ENCODE results near the gene CORIN. TPM values are rescaled to one million over a fixed set of nuclear protein-coding genes. Genes with fewer than 3 reads are reported as not detected.

Gene CORIN
- total RNA-seq, 6 experiments from 2014 or later = 0.12 to 0.44 (median 0.16) TPM; not detected in 1

GRCh38 chr4:47642191-47642830 lies 195.6 kb downstream of the CORIN start:
- Histone ChIP-seq H3K4me1 (no peaks in the 10 kb centered on the region), H3K27me3 (no peaks in the 10 kb centered on the region), H3K9me3 (no peaks in the 10 kb centered on the region), H3K4me3 (no peak overlapping the region), H3K27ac (no peak overlapping the region), H3K36me3 (no peaks in the 10 kb centered on the region)
- no peak for ATAC-seq
- intact Hi-C loops (cut with DNase I) = no loop called here
- DNase-seq = no peak
- no peak for TF ChIP-seq POLR2A (IDR thresholded peaks at IDR 0.05)
- no peak for TF ChIP-seq CTCF (IDR thresholded peaks at IDR 0.05)
- WGBS (ENCODE audit: insufficient coverage, low coverage, low lambda C conversion rate, missing lambda C conversion rate) = 80% methylated on average over 6 of the region's 6 CpGs

GRCh38 chr4:47641755-47642154 lies 196.1 kb downstream of the CORIN start:
- H3K9me3 ChIP-seq = no peaks in the 10 kb centered on the region
- no peaks in the 10 kb centered on the region for H3K36me3 ChIP-seq
- DNase-seq (no peak), ATAC-seq (no peak)
- TF ChIP-seq CTCF (IDR thresholded peaks at IDR 0.05) (no peak), POLR2A (IDR thresholded peaks at IDR 0.05) (no peak)
- H3K27ac ChIP-seq = no peak overlapping the region
- H3K27me3 ChIP-seq = no peaks in the 10 kb centered on the region
- no peaks in the 10 kb centered on the region for H3K4me1 ChIP-seq
- WGBS (ENCODE audit: insufficient coverage, low coverage, low lambda C conversion rate, missing lambda C conversion rate) = 88% methylated on average over 1 of the region's 1 CpG
- H3K4me3 ChIP-seq = no peak overlapping the region
- intact Hi-C loops (cut with DNase I) = no loop called here

GRCh38 chr4:47640911-47641310 lies 197.0 kb downstream of the CORIN start:
- Histone ChIP-seq H3K36me3 (no peaks in the 10 kb centered on the region), H3K4me1 (no peaks in the 10 kb centered on the region), H3K4me3 (no peak overlapping the region), H3K27me3 (no peaks in the 10 kb centered on the region), H3K9me3 (no peaks in the 10 kb centered on the region), H3K27ac (no peak overlapping the region)
- TF ChIP-seq CTCF (IDR thresholded peaks at IDR 0.05) (no peak), POLR2A (IDR thresholded peaks at IDR 0.05) (no peak)
- ATAC-seq (no peak), DNase-seq (no peak)
- intact Hi-C loops (cut with DNase I) = no loop called here

- ATAC-seq = no peak
- H3K4me3 ChIP-seq = no peak overlapping the region
- DNase-seq = no peak
- intact Hi-C loops (cut with DNase I) = no loop called here
- H3K36me3 ChIP-seq = no peaks in the 10 kb centered on the region
- H3K9me3 ChIP-seq = no peaks in the 10 kb centered on the region
- 13% methylated on average over 1 of the region's 3 CpGs for WGBS (ENCODE audit: insufficient coverage, low coverage, low lambda C conversion rate, missing lambda C conversion rate)
- no peaks in the 10 kb centered on the region for H3K27me3 ChIP-seq
- no peak for TF ChIP-seq CTCF (IDR thresholded peaks at IDR 0.05)
- no peak for TF ChIP-seq POLR2A (IDR thresholded peaks at IDR 0.05)
- H3K4me1 ChIP-seq = no peaks in the 10 kb centered on the region
- no peak overlapping the region for H3K27ac ChIP-seq
Measured at GRCh38 chr4:47639531-47639930, 198.3 kb downstream of the CORIN start.

GRCh38 chr4:47631161-47631560 lies 206.7 kb downstream of the CORIN start:
- Histone ChIP-seq H3K4me1 (no peaks in the 10 kb centered on the region), H3K27ac (no peak overlapping the region), H3K9me3 (no peaks in the 10 kb centered on the region), H3K4me3 (no peak overlapping the region), H3K36me3 (no peaks in the 10 kb centered on the region), H3K27me3 (no peaks in the 10 kb centered on the region)
- ATAC-seq (no peak), DNase-seq (no peak)
- no peak for TF ChIP-seq CTCF (IDR thresholded peaks at IDR 0.05)
- no peak for TF ChIP-seq POLR2A (IDR thresholded peaks at IDR 0.05)
- intact Hi-C loops (cut with DNase I) = no loop called here
- WGBS (ENCODE audit: insufficient coverage, low coverage, low lambda C conversion rate, missing lambda C conversion rate) = 100% methylated on average over 1 of the region's 4 CpGs
